GM23248 (cell line): ENCODE results near the gene NLGN4X.

Source experiments
- EZH2 ChIP-seq: fragments of 200-600 bp; sonication (generic); IDR thresholded peaks from 2 replicates; pipeline ENCODE4 v1.6.1; 2018; ENCODE audit warnings: antibody characterized with exemption, mild to moderate bottlenecking; ENCODE audit not compliant: insufficient read depth, poor library complexity, severe bottlenecking
- EZH2phosphoT487 ChIP-seq: fragments of 200-600 bp; sonication (generic); IDR thresholded peaks from 2 replicates; pipeline ENCODE4 v1.6.1; 2018; ENCODE audit warnings: antibody characterized with exemption, moderate library complexity, mild to moderate bottlenecking, low read depth; ENCODE audit not compliant: insufficient read depth

DNA sequence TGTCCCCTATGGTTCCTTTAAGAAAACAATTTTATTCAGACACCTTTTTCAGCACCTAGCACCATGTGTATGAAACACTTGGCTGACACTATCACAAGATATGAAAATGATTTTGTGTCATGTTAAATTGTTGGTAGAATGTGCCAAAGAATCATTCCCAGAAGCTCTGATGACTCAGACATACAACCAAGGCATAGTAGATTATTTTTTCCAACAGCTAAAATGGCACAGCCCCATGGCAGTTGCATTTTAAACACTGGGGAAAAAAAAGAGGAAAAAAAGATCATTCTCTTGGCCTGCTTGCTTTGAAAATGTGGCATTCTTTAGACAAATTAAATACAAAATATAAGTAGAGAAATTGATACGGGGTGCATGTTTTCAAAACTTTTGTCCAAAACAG, 230.2 kb downstream of the NLGN4X start:
- TF ChIP-seq EZH2phosphoT487 (no peak), EZH2 (no peak)
